Activated CD4-positive, alpha-beta T cell treated with anti-CD3 and anti-CD28 coated beads, Interleukin-10, Interleukin-2, amounts not matched to agents 100 ng/mL and 50 ng/mL, durations not matched to agents 16 hours and 8 hours (primary cell): ENCODE data around the gene GAP43.
"Not testable (repeated sequence)": the region's sequence is repeated elsewhere in the genome, so short reads cannot be mapped to it uniquely, and the experiment has no call there.

Experiments used
- DNase-seq: peaks from one replicate; pipeline ENCODE4 v3.0.0-alpha.2; 2020

The GAP43 gene

DNA sequence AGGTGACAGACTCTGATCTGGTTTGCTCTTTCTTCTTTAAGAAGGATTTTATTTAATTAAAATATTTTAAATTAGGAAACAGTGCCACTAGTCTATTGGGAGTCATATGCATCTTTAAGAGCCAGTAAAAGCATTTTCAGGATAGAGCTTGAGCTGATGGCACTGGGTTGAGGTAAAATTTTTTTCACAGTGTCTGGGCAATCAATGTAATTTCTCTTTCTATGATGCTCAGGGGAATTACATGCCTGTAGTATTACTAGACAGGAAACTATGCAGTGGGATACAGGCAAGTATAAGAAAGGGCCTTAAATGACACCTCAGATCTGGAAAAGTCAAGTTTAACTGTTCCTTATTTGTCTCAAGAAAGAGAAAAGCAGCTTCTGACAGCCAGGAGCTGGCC is 76.4 kb downstream of the GAP43 start:
- DNase-seq = no peak

DNA sequence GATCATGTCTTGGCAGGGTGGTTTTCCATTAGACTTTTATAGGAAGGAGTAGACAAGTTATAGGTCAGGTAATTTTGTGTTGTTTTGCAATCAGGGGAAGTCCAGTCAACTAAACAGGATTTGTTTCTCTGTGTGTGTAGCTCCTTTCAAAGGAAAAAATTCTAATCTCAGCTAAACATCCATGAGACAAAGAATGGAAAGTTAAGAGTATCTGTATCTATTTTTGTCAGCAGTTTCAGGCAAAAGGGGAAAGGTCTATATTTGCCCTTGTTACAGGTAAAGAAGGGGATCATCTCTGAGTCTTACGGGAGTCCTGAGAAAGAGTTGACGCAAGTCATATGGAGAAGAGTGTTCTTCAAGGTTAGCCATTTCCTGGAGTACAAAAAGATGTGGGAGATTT is 79.3 kb downstream of the GAP43 start:
- no peak for DNase-seq

DNA sequence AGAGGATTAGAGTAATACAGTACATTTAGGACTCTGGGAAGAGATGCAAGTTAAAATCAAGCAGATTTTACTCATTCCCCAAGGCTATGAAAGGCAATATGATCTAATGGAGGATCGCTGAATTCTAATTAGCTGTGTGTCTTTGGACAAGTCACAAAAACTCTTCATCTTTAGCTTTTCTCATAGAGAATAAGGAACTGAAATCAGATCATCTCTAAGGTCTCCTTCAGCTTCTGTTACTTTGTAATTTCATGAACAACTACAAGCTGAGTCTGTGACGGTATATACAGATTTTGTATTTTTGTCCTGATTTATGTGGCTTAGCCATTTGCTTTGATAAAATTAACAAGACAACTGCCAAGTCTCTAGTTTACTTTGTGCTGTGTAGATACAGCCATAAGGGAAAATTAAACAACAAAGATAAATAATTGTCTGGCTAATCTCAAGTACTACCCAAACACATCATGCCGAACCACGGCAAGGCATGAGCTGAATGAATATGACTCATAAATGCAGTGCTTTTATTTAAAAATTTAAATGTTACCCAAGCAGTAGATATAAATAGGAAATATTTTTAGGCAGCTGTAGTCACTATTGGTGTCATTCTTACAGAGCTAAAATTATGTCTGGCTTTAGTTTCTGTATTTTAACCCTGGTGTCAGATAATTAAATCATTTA is 81.5 kb downstream of the GAP43 start:
- DNase-seq = no peak

DNA sequence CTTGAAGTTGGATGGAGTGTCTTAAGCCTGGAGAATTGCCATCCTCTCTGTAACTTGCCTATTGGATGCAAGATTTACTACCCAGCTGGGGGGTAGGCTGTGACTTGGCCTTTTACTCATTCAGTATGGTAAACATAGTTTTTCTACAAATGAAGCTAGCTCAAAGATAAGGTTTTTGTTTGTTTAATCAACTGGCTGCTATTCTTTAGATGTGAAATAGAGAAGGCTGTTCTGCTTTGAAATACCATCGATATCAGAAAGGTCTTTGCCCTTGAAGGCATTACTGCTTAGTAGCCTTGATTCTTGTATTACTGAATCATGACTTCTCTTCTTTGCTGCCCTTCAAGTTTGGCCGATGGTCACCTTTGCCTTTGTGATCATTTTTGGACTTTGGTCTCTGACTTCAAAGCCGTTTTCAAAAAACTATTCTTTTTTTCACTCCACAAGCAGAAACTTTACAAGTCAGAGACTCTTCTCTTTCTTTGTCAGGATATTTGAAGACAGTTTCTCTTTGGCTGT is 83.1 kb downstream of the GAP43 start:
- no peak for DNase-seq

DNA sequence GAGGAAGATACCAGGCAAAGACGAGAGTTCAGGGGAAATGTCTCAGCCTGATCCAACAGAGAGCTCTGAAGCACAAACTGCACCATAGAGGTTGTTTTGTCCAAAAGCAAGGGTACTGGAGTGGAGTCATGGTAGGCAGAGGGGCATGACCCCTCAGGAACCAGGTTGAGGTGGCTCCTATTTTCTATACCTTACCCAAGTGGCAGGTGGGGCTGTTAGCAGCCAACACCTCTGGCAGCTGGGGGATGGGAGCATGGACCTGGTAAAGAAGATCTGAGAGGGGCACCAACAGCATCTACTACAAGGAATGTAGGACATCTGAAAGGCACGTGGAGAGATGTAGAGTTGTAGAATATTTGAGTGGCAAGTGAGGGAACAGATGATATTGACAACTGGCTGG is 85.2 kb downstream of the GAP43 start:
- DNase-seq = no peak

GRCh38 chr3:115709093-115709492 is 85.8 kb downstream of the GAP43 start:
- DNase-seq = no peak

- no peak for DNase-seq
These were observed 86.6 kb downstream of the GAP43 start for GRCh38 chr3:115709931-115710330.

DNA sequence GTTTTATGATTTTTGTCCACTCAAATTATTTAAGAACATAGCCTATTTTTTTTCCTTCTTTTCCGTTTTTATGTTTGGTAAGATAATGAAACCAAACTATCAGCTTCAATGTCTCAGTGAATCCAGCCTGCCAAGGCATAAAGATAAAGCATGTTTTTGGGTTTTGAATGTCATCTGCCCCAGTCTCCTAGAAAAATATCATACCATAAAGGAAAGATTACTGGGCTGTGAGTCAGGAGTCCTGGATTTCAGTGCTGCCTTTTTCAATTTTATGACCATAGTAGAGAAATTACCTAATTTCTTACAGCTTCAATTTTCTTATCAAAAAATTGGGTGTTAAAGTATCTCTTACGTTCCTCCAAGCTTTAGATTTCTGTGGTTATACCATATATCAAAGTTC is 87.5 kb downstream of the GAP43 start:
- no peak for DNase-seq

DNA sequence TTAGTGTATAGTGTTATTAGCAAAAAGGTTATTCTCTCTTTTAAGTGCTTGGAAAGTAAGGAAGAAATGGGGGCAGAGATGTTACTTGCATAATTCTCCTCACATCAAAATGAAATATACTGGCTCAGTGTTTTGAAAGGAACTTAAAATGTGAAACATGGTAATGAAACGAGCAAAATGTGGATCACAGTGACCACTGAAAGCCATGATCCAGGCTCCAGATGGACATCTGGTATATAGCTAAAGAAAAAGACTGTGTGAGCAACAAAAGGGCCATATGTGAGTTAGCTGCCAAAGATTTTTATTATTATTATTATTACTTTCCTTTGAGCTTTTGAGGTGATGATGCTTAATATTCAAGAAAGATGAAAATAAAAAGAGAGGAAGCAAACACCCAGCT is 89.6 kb downstream of the GAP43 start:
- no peak for DNase-seq

GRCh38 chr3:115713284-115713683 is 90.0 kb downstream of the GAP43 start:
- no peak for DNase-seq

- no peak for DNase-seq
These were observed 92.0 kb downstream of the GAP43 start for GRCh38 chr3:115715241-115715745.

GRCh38 chr3:115720983-115721382 is 97.7 kb downstream of the GAP43 start:
- DNase-seq = no peak

DNA sequence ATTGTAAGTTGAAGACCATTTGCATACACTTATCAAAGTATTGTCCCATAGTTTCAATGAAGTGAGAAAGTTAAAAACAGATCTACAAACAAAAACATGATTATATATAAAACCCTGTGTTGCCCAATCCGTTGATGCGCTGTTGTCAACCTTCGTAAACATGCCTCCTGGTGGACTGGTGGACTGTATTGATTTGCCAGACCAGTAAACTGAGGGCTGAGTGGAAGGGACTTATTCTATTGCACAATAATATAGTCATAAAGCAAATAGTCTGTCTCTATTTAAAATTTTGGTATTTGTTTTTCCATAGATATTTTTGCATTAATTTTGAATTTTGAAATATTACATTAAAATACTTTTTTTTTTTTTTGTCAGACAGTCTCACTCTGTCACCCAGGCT is 102.5 kb downstream of the GAP43 start:
- DNase-seq = no peak

DNA sequence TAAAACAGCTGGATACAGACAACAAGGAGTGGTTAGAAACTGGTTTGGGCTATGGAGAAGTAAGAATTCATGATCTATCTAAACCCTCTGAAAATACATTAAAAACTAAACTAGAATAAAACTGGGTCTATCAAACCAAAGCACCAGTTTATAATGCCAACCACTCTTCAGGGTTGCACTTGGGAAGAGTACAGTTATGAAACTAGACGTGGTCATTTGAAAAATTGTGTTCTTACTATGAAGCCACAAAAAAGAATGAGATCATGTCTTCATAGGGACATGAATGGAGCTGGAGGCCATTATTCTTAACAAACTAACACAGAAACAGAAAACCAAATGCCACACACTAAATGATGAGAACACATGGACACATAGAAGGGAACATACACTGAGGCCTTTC is 103.8 kb downstream of the GAP43 start:
- peak; percentile 16 for DNase-seq

GRCh38 chr3:115728013-115728412 is 104.7 kb downstream of the GAP43 start:
- DNase-seq = no peak

- not testable (repeated sequence) for DNase-seq
These were observed 113.0 kb downstream of the GAP43 start for GRCh38 chr3:115736341-115736740.

GRCh38 chr3:115741650-115742049 is 118.3 kb downstream of the GAP43 start:
- no peak for DNase-seq

DNA sequence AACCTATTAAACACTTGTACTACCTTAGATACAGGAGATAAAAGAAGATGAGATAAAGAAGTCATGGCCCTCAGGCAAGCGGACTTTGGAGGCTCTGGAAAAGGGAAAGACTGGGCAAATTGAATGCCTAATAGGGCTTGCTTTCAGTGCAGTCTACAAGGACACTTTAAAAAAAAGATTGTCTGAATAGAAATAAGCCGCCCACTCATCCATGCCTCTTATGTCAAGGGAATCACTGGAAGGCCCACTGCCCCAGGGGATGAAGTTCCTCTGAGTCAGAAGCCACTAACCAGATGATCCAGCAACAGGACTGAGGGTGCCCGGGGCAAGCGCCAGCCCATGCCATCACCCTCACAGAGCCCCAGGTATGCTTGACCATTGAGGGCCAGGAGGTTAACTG is 121.2 kb downstream of the GAP43 start:
- DNase-seq = not testable (repeated sequence)

DNA sequence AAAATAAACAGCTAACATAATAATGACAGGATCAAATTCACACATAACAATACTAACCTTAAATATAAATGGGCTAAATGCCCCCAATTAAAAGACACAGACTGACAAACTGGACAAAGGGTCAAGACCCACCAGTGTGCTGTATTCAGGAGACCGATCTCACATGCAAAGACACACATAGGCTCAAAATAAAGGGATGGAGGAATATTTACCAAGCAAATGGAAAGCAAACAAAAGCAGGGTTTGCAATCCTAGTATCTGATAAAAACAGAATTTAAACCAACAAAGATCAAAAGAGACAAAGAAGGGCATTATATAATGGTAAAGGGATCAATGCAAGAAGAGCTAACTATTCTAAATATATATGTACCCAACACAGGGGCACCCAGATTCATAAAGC is 129.7 kb downstream of the GAP43 start:
- not testable (repeated sequence) for DNase-seq

DNA sequence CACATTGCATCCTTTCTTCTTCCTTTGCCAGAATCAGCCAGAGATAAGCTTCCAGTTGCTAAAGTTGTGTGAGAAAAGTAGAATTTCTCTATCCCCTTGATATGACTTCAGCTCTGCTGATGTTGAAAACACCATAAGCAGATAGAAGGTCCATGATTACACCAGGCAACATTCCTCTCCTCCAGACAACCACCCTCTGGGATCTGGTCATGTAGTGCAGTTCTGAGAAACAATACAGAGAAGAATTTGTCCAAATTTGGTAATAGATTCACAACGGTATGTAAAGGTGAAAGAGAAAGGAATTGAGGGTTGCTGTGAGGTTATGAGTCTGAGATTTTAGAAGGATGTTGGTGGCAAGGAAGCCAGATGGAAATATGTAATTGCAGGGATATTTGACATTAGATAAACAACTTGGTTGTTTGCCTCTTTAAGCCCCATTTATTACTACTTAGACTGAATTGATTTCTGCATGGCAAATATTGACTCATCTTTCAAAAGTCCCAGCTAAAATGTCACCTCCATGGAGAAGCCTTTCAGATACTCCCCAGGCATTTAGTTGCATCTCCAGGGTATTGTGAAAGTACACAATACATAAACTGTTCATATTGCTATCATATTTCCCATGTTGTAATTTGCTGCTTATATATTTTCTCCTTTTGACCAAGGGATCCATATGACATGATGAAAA is 134.9 kb downstream of the GAP43 start:
- DNase-seq = no peak

GRCh38 chr3:115760716-115761115 is 137.4 kb downstream of the GAP43 start:
- no peak for DNase-seq

DNA sequence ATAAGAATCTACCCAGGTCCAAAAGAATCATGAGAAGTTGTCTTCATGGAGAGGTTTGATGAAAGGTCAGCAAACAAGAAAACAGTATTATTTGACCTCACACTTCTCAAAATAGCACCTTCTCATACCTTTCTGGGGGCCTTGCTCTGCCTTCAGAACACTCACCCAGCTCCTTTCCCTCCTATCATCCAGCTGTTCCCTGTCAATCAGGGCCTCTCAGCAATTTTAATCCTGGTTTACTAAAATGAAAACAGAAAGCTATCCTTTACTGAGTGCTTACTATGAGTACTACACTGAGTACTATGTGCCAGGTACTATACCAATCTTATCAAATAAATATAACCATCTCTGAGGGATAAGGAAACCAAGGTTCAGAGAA is 138.6 kb downstream of the GAP43 start:
- no peak for DNase-seq

DNA sequence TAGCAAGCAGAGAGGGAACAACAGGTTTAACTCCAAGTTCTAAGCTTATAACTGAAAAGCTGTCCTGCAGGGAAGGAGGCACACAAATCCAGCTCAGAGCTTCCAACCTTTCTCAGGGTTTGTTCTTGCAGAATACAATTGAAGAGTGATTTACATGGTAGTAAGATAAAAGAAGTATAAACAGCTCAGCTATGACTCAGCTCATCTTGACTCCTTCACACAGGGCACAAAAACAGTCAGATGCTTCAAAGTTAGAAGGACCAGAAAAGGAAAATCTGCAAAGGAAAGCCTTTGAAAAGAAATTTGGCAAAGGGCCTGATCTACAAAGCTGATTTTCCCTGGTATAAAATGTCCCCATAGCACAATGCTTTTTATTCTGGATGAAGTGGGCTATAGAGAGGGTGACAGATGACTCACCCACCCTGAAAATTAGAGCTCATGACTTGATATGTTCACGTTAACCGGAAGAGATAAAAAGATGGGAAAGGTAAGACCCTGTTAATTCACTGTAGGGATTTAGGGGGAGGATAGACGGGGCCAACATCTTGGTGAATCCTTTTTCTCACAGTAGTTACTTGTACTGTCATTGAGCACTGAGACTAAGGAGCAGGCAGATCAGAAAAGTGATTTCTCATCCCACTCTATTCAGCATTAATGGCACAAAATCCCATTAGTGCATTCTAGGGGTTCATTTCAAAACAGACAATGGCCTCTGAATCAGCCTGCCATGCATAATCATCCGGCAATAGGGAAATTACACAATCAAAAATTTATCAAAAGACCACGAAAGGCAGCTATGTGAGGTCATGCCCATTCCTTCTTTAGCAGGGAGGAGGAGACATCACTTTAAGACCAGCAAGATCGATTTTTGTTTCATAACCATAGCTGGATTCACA is 143.5 kb downstream of the GAP43 start:
- DNase-seq = no peak
